Measurements from ENCODE around the gene METTL22. TPM values are rescaled to one million over a fixed set of nuclear protein-coding genes. Genes with fewer than 3 reads are reported as not detected.

The METTL22 gene
- total and polyA plus RNA-seq, 2 donors (not counting 3 experiments of a cell fraction or from before 2014, with no cell fraction given), result 42.0 to 52.6 TPM

GRCh38 chr16:8645141-8645521 lies 23.6 kb downstream of the METTL22 start:
- no peaks in the 10 kb centered on the region for H4K20me1 ChIP-seq (replicated peaks; ENCODE audit: control insufficient read depth, extremely low read depth, insufficient read depth, low read length)
- ChIA-PET POLR2A (no interaction called here), CTCF (no interaction called here)
- FAIRE-seq, result no peak
- intact Hi-C loops (cut with micrococcal nuclease), result no loop called here
- DNase-seq (ENCODE audit: low read depth, low spot score), result no peak
- no peak overlapping the region for H2AFZ ChIP-seq (ENCODE audit: low read depth, low read length)
- no peaks in the 10 kb centered on the region for H3K79me2 ChIP-seq (ENCODE audit: control insufficient read depth, insufficient read depth, low read length)
- H3K36me3 ChIP-seq (ENCODE audit: control insufficient read depth in 2 of 2, extremely low read depth in 1 of 2, insufficient read depth in 2 of 2, low read length in 2 of 2), result peaks cover 19 to 49% of the 10 kb centered on the region in 2 experiments
- H3K4me1 ChIP-seq (ENCODE audit: control insufficient read depth, extremely low read depth, insufficient read depth, low read length), result no peaks in the 10 kb centered on the region
- H3K4me3 ChIP-seq (replicated peaks in 1 of 3; ENCODE audit: insufficient read depth in 1 of 3, low read depth in 1 of 3, low read length in 3 of 3), result no peak overlapping the region
- H3K27me3 ChIP-seq (ENCODE audit: control insufficient read depth in 2 of 2, insufficient read depth in 2 of 2, low read length in 2 of 2), result no peaks in the 10 kb centered on the region
- H3K27ac ChIP-seq (ENCODE audit: insufficient read depth, low read depth, low read length), result no peak overlapping the region
- dilution Hi-C loops (cut with MboI; ENCODE audit: extremely low pct_ligation_motif_present, low sequenced_read_pairs), result no loop called here
- no peak overlapping the region for H3K9ac ChIP-seq (replicated peaks; ENCODE audit: extremely low read depth, insufficient read depth, low read length)
- no peak for TF ChIP-seq MYC (IDR thresholded peaks at IDR 0.05; ENCODE audit: low read depth, low read length)
- no peak for TF ChIP-seq GATA2 (IDR thresholded peaks at IDR 0.05; ENCODE audit: insufficient read depth, insufficient read length, low read depth, low read length)
- TF ChIP-seq POLR2AphosphoS5 (IDR thresholded peaks at IDR 0.05; ENCODE audit: insufficient read depth, low read depth, low read length), result no peak
- no peak for TF ChIP-seq FOS (IDR thresholded peaks at IDR 0.05; ENCODE audit: borderline replicate concordance, insufficient read depth, low read length)
- no peak for TF ChIP-seq POLR2A (IDR thresholded peaks at IDR 0.05; ENCODE audit: low read depth, low read length)
- TF ChIP-seq MAX (IDR thresholded peaks at IDR 0.05; ENCODE audit: insufficient read depth, insufficient read length), result no peak
- TF ChIP-seq CTCF (IDR thresholded peaks at IDR 0.05; ENCODE audit: extremely low read depth in 1 of 2, insufficient read depth in 1 of 2, low read depth in 1 of 2, low read length in 2 of 2), result no peak
- H3K4me2 ChIP-seq (ENCODE audit: insufficient read depth, low read length), result no peak overlapping the region
- H3K9me1 ChIP-seq (replicated peaks; ENCODE audit: control insufficient read depth, extremely low read depth, insufficient read depth, low read length), result no peaks in the 10 kb centered on the region
- no peaks in the 10 kb centered on the region for H3K9me3 ChIP-seq (replicated peaks; ENCODE audit: control insufficient read depth, insufficient read depth, low read length)
- BruUV-seq (replicated peaks), result no TSS peak
